IPS-18a (cell line): ENCODE measurements around the gene KIF26A.

Source experiments
- H3K27ac ChIP-seq: one replicate; pipeline ENCODE4 v1.5.1; 2013; ENCODE audit warnings: low read length
- H3K27me3 ChIP-seq: one replicate; pipeline ENCODE4 v1.6.1; 2013; ENCODE audit warnings: mild to moderate bottlenecking, low read length; ENCODE audit not compliant: control insufficient read depth, insufficient read depth
- H3K36me3 ChIP-seq: one replicate; pipeline ENCODE4 v1.6.1; 2013; ENCODE audit warnings: low read depth, low read length; ENCODE audit not compliant: control insufficient read depth
- H3K4me1 ChIP-seq: one replicate; pipeline ENCODE4 v1.6.1; 2013; ENCODE audit warnings: low read depth, low read length; ENCODE audit not compliant: control insufficient read depth
- H3K4me3 ChIP-seq: one replicate; pipeline ENCODE4 v1.5.1; 2013; ENCODE audit warnings: low read length
- H3K9ac ChIP-seq: one replicate; pipeline ENCODE4 v1.6.1; 2013; ENCODE audit warnings: mild to moderate bottlenecking, low read length, moderate library complexity
- H3K9me3 ChIP-seq: one replicate; pipeline ENCODE4 v1.6.1; 2013; ENCODE audit warnings: low read depth, low read length; ENCODE audit not compliant: control insufficient read depth

KIF26A gene

DNA sequence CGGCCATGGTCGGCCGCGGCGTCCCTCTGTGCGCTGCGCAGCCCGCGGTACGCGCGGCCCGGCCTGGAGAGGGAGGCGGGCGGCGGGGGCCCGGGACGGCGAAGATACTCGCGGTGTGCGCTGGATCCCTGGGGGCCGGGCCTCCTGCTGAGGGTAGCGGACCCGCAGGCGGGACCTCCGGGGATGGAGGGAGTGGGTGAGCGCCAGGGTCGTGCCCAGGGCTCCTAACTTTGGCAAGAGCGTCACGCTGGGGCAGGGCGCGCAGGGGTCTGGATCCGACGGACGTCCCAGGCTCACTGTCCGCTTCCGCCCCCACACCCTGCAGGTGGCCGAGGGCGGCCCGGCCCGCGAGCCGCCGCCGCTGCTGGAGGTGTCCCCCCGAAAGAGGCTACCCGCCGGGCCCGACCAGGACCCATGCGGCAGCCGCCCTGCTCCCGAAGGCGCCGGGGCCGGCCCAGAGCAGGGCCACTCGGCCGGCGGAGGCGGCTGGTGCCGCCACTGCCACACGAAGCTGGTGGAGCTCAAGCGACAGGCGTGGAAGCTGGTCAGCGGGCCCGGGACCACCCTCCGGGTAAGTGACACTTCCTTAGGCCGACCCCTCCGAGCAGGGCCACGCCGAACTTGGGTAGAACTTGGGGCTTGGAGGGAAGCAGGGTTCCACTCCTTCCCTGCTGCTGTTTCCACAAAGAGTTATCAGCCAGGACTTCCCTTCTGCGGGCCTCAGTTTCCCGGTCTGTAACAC, 502 bp downstream of the KIF26A start:
- Histone ChIP-seq H3K36me3 (no peaks in the 10 kb centered on the region), H3K4me1 (peaks cover 26% of the 10 kb centered on the region), H3K9me3 (no peaks in the 10 kb centered on the region), H3K27ac (no peak overlapping the region), H3K4me3 (peak overlapping the region; percentile 78), H3K9ac (peak overlapping the region; percentile 22), H3K27me3 (peaks cover 33% of the 10 kb centered on the region)

DNA sequence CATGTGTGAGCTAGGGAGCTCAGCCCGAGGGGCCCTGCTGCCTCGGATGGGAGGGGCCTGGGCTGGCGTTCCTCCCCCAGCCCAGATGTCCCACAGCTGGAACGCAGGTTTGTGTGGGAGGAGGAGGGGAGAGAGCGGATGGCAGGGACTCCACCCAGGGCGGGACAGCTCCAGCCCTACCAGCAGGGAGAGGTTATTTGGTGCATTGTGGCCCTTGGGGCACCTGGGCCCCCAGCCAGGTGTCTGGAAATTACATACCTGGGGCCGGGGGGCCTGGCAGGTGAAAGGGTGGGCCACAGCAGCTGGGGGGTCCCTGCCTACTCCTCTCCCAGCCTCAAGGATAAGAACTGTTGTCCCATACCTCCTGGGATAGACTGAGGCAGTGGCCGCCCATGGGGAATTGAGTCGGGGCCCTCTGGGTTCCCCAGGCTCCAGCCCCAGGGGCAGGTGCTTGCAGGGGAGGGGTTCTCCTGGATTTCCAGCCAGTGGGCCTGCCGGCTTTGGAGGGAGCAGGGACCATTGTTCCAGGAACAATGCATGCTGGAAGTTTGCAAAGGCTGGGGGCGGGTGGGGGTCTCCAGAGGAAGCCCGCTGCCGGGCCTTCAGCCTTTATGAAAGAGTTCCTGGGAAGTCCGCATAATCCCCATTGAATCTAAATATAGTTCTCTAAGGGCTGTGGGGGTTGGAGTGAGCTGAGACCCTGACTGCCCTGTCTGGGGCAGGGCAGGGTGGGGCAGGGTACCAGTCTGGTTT, 1.2 kb downstream of the KIF26A start:
- Histone ChIP-seq H3K4me3 (peak overlapping the region; percentile 78), H3K27me3 (peaks cover 31% of the 10 kb centered on the region), H3K9me3 (no peaks in the 10 kb centered on the region), H3K36me3 (no peaks in the 10 kb centered on the region), H3K4me1 (peaks cover 24% of the 10 kb centered on the region), H3K9ac (peak overlapping the region; percentile 22), H3K27ac (no peak overlapping the region)

DNA sequence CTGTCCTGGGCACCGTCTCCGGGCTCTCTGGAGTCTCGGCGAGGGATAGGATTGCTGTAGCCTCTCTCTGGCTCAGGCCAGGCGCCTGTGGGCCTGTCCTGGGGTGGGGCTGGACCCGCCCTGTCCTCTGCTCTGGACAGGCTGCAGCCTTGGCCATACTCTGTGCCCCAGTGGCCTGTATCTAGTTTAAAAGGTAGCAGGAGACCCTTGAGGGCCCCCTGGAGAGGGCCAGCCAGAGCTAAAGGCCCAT, 1.8 kb downstream of the KIF26A start:
- peaks cover 26% of the 10 kb centered on the region for H3K27me3 ChIP-seq
- H3K4me1 ChIP-seq: peaks cover 19% of the 10 kb centered on the region
- no peaks in the 10 kb centered on the region for H3K36me3 ChIP-seq
- H3K27ac ChIP-seq: no peak overlapping the region
- no peaks in the 10 kb centered on the region for H3K9me3 ChIP-seq
- H3K9ac ChIP-seq: no peak overlapping the region
- H3K4me3 ChIP-seq: peak overlapping the region; percentile 78

DNA sequence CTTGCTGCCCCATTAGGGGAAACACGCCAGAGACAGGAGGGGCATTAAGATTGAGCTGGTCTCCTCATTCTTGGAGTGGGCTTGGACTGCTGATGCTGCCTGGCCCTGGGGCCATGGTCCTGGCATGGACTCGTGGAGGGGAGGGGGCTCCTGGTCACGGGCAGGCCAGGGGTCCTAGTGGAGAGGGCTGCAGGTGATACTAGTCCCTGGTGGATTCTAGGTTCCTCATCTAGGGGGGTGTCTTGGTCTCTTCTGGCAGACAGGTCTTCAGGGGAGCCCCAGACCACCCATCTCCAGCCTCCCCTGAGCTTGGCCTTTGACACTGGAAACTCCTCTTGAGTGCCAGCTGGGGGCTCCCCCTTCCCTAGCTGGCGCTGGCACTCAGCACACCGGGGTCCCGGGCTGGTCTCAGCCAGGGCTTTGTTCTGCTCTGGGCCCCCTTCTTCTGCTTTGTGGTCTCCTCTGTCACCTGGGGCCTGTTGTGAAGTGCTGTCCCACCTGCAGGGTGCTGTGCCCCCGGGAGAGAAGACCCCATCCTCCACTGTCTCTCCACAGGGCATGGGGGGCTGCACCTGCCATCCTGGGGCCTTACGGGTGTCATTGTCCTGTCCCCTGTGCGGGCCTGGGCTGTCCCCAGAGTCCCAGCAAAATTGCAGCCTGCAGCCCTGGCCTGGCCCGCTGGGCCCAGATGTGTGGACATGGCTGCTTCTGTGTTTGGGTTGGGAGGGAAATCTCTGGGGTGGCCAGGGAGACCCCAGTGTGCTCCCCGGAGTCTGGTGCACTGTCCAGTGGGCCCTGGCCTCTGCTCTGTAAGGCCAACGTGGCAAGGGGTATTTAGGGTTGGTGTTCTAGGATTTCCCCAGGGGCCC, 2.3 kb downstream of the KIF26A start:
- peaks cover 19% of the 10 kb centered on the region for H3K4me1 ChIP-seq
- peak overlapping the region; percentile 78 for H3K4me3 ChIP-seq
- H3K36me3 ChIP-seq: no peaks in the 10 kb centered on the region
- no peaks in the 10 kb centered on the region for H3K9me3 ChIP-seq
- peaks cover 21% of the 10 kb centered on the region for H3K27me3 ChIP-seq
- no peak overlapping the region for H3K9ac ChIP-seq
- no peak overlapping the region for H3K27ac ChIP-seq

DNA sequence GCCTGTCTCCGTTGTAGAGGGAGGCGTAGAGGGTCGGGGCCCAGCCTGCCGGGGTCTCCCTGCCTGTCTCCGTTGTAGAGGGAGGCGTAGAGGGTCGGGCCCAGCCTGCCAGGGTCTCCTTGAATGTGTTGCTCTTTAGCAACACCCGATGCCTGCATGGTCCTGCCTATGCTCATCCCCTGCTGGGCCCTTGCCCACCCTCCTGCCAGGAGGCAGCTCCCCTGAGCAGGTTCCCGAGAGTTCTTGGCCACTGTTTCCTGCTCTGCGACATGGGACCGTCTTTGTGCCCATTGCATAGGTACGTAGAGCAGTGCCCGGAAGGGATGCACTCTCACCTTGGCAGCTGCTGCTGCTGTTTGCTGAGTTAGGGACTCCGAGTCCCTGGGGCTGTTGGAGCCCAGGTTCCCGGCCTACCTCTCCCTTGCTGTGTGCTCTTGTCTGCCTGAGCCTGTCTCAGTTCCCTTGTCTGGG, 3.3 kb downstream of the KIF26A start:
- no peaks in the 10 kb centered on the region for H3K36me3 ChIP-seq
- no peak overlapping the region for H3K9ac ChIP-seq
- H3K4me3 ChIP-seq: no peak overlapping the region
- H3K27me3 ChIP-seq: peaks cover 13% of the 10 kb centered on the region
- H3K27ac ChIP-seq: no peak overlapping the region
- peaks cover 19% of the 10 kb centered on the region for H3K4me1 ChIP-seq
- H3K9me3 ChIP-seq: no peaks in the 10 kb centered on the region

DNA sequence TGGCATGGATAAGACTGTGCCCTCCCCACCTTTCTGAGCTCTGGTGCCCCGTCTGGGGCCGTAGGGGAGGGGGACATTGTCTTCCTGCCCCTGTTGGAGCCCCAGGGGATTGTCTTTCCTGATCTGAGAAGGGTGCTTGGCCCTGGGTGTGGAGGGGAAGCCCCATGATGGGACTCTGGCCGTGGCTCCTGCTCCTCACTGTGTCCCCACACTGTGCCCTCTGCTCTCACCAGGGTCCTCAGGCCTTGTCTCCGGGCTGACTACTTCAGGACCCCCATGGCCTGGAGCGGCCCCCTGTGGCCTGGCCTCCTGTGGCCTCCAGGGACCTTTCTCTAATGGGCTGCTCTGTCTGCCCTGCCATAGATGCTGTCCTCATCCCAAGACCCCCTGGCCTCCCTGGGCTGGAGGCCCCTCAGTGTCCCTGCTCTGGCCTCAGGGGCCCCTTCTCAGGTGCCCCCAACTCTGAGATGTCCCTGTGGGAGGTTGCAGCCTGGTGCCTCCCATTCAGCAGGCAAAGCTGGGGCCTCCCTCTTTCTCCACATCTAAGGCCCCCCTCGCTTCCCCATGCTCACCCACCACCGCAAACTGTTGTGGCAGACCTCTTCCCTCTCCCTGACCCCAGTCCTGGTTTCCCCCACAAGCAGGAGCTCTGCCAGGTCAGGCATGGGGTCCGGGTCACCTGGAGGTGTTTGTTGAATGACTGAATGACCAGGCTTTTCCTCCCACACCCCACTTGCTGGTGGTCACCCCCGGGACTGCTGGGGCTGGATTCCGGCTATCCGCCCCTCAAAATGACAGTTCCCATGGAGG, 4.0 kb downstream of the KIF26A start:
- no peak overlapping the region for H3K9ac ChIP-seq
- no peak overlapping the region for H3K27ac ChIP-seq
- no peaks in the 10 kb centered on the region for H3K36me3 ChIP-seq
- peaks cover 6% of the 10 kb centered on the region for H3K27me3 ChIP-seq
- no peak overlapping the region for H3K4me3 ChIP-seq
- H3K4me1 ChIP-seq: peaks cover 15% of the 10 kb centered on the region
- no peaks in the 10 kb centered on the region for H3K9me3 ChIP-seq

DNA sequence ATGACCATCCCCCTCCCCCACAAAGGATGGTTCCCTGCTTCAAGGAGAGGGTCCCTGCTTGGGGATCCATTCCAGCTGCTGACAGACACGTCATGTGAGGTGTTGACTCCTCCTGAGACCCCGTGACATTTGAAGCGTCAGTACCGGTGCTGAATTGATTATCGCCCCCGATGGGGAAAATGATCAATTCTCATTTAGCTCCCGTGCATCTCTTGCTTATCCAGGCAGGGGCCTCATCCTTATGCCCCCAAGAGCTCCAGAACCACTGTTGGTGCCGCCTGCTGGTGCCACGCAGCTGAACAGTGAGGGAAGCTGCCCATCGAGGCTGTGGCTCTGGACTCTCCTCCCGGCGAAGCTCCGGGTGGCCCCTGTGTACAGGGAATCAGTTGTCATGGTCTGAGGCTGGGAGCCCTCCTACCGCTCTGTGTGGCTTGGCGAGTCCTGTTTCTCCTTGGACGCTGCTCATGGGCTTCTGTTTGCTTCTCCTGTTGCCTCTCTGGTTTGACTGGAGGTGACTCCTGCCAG, 4.6 kb downstream of the KIF26A start:
- no peaks in the 10 kb centered on the region for H3K9me3 ChIP-seq
- peaks cover 21% of the 10 kb centered on the region for H3K4me1 ChIP-seq

DNA sequence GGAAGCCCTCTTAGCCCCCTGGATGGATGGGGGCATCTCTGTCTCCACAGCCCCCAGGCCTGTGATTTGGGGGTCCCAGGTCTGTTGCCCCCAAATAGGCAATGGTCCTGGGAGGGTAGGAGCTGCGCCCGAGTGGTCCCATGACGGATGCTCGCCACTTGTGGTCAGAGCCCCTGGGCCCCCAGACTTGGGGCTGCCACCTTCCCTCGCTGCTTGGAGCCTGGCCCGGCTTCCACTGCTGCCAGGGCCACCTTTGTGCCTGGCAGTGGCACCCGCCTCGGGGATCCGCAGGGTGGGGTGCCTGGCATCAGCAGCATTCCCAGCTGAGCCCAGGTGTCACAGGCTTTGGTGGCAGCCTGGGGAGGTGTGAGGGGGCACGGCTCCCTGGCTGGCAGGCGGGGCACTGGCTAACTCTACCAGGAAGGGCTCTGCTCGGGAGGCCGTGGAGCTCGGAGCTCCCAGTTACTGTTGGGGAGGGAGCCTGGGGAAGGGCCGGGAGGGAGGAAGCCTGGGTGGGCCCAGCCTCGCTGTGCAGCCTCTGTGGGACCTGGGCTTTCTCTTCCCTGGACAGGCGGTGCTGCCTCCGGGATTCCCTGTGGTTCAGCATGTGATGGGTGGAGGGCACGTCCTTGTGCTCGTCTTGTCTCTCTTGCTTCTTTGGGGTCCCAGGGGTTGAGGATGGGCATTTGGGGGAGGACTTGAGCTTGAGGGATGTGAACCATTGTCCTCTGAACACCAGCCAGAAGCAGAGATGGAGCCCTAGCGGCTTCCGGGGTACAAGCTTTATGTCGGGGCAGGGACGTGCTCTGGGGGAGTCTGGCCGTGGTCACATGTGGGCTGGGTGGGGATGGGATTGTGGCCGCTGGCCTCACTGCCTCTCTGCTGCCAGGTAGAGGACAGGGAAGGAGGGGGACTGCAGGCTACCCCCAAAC, 5.4 kb downstream of the KIF26A start:
- no peaks in the 10 kb centered on the region for H3K36me3 ChIP-seq
- H3K9ac ChIP-seq: no peak overlapping the region
- no peak overlapping the region for H3K4me3 ChIP-seq
- H3K4me1 ChIP-seq: peaks cover 26% of the 10 kb centered on the region
- H3K9me3 ChIP-seq: no peaks in the 10 kb centered on the region
- no peaks in the 10 kb centered on the region for H3K27me3 ChIP-seq
- H3K27ac ChIP-seq: no peak overlapping the region

More for the DNA sequence above, 4.6 kb downstream of the KIF26A start:
- Histone ChIP-seq H3K27me3 (peaks cover under 1% of the 10 kb centered on the region), H3K9ac (no peak overlapping the region), H3K36me3 (no peaks in the 10 kb centered on the region), H3K27ac (no peak overlapping the region), H3K4me3 (no peak overlapping the region)

DNA sequence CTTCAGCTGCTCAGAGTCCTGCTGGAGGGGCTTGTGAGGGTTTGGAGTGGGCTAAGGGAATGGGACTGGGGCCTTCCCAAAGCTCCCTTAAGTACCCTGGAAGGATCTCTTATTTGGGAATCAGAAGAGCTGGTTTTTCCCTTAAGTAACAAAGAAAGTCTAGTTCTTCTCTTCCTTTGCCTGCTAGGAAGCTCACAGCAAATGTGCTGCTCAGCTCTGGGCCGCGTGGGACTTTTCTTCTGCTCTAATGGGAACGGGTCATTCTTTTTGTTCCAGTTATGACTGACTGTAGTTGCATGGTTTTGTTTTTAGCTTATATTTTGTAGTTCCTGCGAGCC, 6.0 kb downstream of the KIF26A start:
- H3K36me3 ChIP-seq: no peaks in the 10 kb centered on the region
- no peaks in the 10 kb centered on the region for H3K9me3 ChIP-seq
- H3K27me3 ChIP-seq: no peaks in the 10 kb centered on the region
- H3K4me1 ChIP-seq: peaks cover 30% of the 10 kb centered on the region
- H3K27ac ChIP-seq: no peak overlapping the region
- H3K9ac ChIP-seq: no peak overlapping the region
- no peak overlapping the region for H3K4me3 ChIP-seq
